H9 (cell line): Measurements from ENCODE around the gene ATG5. TPM values are rescaled to one million over a fixed set of nuclear protein-coding genes. Genes with fewer than 3 reads are reported as not detected.
A peak's percentile ranks its signal among the peaks of the same experiment; 100 is the strongest.

Experiments
- DNase-seq: peaks from one replicate; pipeline ENCODE4 v3.0.0-alpha.2; 2017
- H2AFZ ChIP-seq: one replicate; pipeline ENCODE4 v1.6.1; 2013; ENCODE audit warnings: mild to moderate bottlenecking, low read length, control low read depth, moderate library complexity
- H2AK5ac ChIP-seq: 2 replicates; pipeline ENCODE4 v1.6.1; 2013; ENCODE audit warnings: low read length, control low read depth, mixed read lengths; ENCODE audit not compliant: insufficient read length
- H2BK120ac ChIP-seq: one replicate; pipeline ENCODE4 v1.6.1; 2013; ENCODE audit warnings: low read depth, mild to moderate bottlenecking, low read length, control low read depth, inconsistent platforms; ENCODE audit not compliant: poor library complexity, severe bottlenecking
- H2BK12ac ChIP-seq: 2 replicates; pipeline ENCODE4 v1.6.1; 2013; ENCODE audit warnings: low read length, control low read depth, mixed read lengths, low read depth; ENCODE audit not compliant: insufficient read length
- H2BK15ac ChIP-seq: 2 replicates; pipeline ENCODE4 v1.6.1; 2013; ENCODE audit warnings: low read depth, low read length, control low read depth
- H2BK20ac ChIP-seq: one replicate; pipeline ENCODE4 v1.6.1; 2013; ENCODE audit warnings: low read depth, mild to moderate bottlenecking, low read length, control low read depth, inconsistent platforms; ENCODE audit not compliant: poor library complexity, severe bottlenecking
- H2BK5ac ChIP-seq: 2 replicates; pipeline ENCODE4 v1.6.1; 2013; ENCODE audit warnings: low read length, control low read depth, mixed read lengths; ENCODE audit not compliant: insufficient read length
- H3K14ac ChIP-seq: 2 replicates; pipeline ENCODE4 v1.6.1; 2013; ENCODE audit warnings: low read length, control low read depth; ENCODE audit not compliant: insufficient read depth
- H3K18ac ChIP-seq: 2 replicates; pipeline ENCODE4 v1.6.1; 2013; ENCODE audit warnings: low read depth, mild to moderate bottlenecking, mixed read lengths, low read length, control low read depth; ENCODE audit not compliant: insufficient read length
- H3K23ac ChIP-seq: 2 replicates; pipeline ENCODE4 v1.6.1; 2013; ENCODE audit warnings: low read length, control low read depth, mixed read lengths, low read depth; ENCODE audit not compliant: insufficient read length
- H3K23me2 ChIP-seq: 2 replicates; pipeline ENCODE4 v1.6.1; 2013; ENCODE audit warnings: low read depth, mild to moderate bottlenecking, mixed read lengths, low read length, control low read depth; ENCODE audit not compliant: insufficient read length, poor library complexity, severe bottlenecking
- H3K27ac ChIP-seq: 2 replicates; pipeline ENCODE4 v1.5.1; 2013; ENCODE audit warnings: low read length, control low read depth, mixed read lengths, low read depth; ENCODE audit not compliant: insufficient read length
- H3K27me3 ChIP-seq: 2 replicates; pipeline ENCODE4 v1.6.1; 2013; ENCODE audit warnings: low read length, control low read depth, inconsistent platforms; ENCODE audit not compliant: insufficient read depth
- H3K4ac ChIP-seq: 2 replicates; pipeline ENCODE4 v1.6.1; 2013; ENCODE audit warnings: low read depth, mild to moderate bottlenecking, control low read depth, inconsistent platforms, low read length, moderate library complexity
- H3K4me1 ChIP-seq: 2 replicates; pipeline ENCODE4 v1.6.1; 2013; ENCODE audit warnings: low read length, control low read depth, inconsistent platforms; ENCODE audit not compliant: insufficient read depth
- H3K4me2 ChIP-seq: 2 replicates; pipeline ENCODE4 v1.6.1; 2013; ENCODE audit warnings: low read length, control low read depth, mixed read lengths; ENCODE audit not compliant: insufficient read length, insufficient read depth
- H3K56ac ChIP-seq: 2 replicates; pipeline ENCODE4 v1.6.1; 2013; ENCODE audit warnings: low read depth, mild to moderate bottlenecking, mixed read lengths, low read length, control low read depth; ENCODE audit not compliant: insufficient read length
- H3K79me1 ChIP-seq: 2 replicates; pipeline ENCODE4 v1.6.1; 2013; ENCODE audit warnings: low read depth, mild to moderate bottlenecking, moderate library complexity, low read length, control low read depth, inconsistent platforms; ENCODE audit not compliant: insufficient read depth, poor library complexity, severe bottlenecking
- H3K79me2 ChIP-seq: 2 replicates; pipeline ENCODE4 v1.6.1; 2013; ENCODE audit warnings: low read length, control low read depth, inconsistent platforms; ENCODE audit not compliant: insufficient read depth
- H3K9ac ChIP-seq: 2 replicates; pipeline ENCODE4 v1.6.1; 2013; ENCODE audit warnings: low read length, control low read depth, mixed read lengths; ENCODE audit not compliant: insufficient read length; ENCODE audit errors: extremely low read depth
- H3K9me3 ChIP-seq: one replicate; pipeline ENCODE4 v1.6.1; 2013; ENCODE audit warnings: low read depth, low read length, inconsistent platforms; ENCODE audit not compliant: control insufficient read depth
- H3T11ph ChIP-seq: one replicate; pipeline ENCODE4 v1.6.1; 2013; ENCODE audit warnings: mild to moderate bottlenecking, low read length, control low read depth, inconsistent platforms
- H4K20me1 ChIP-seq: one replicate; pipeline ENCODE4 v1.6.1; 2013; ENCODE audit not compliant: control insufficient read depth, insufficient read length, insufficient read depth
- H4K5ac ChIP-seq: 2 replicates; pipeline ENCODE4 v1.6.1; 2013; ENCODE audit warnings: low read depth, mild to moderate bottlenecking, mixed read lengths, low read length, control low read depth; ENCODE audit not compliant: insufficient read length
- H4K8ac ChIP-seq: replicated peaks from 2 replicates; pipeline ENCODE4 v1.6.1; 2013; ENCODE audit warnings: low read length, control low read depth, mixed read lengths, low read depth; ENCODE audit not compliant: insufficient read length
- H4K91ac ChIP-seq: 2 replicates; pipeline ENCODE4 v1.6.1; 2013; ENCODE audit warnings: low read depth, mild to moderate bottlenecking, moderate library complexity, mixed read lengths, low read length, control low read depth; ENCODE audit not compliant: insufficient read length
- H3K27ac Mint-ChIP-seq, 3 experiments: 2 replicates in 2 of 3; 3 replicates in 1 of 3; pipeline ENCODE4 v1.8.0; 2020 to 2021; ENCODE audit warnings: mixed read lengths in 3 of 3, mild to moderate bottlenecking in 1 of 3, moderate library complexity in 1 of 3
- H3K27me3 Mint-ChIP-seq: 2 replicates; pipeline ENCODE4 v1.8.0; 2021; ENCODE audit warnings: low read depth, mild to moderate bottlenecking, moderate library complexity, mixed read lengths
- H3K36me3 Mint-ChIP-seq, 3 experiments: 2 replicates in 2 of 3; 3 replicates in 1 of 3; pipeline ENCODE4 v1.8.0; 2020 to 2021; ENCODE audit warnings: low read depth in 3 of 3, mixed read lengths in 3 of 3; ENCODE audit not compliant: insufficient read depth in 1 of 3
- H3K4me1 Mint-ChIP-seq, 2 experiments: 2 replicates each; pipeline ENCODE4 v1.8.0; 2020; ENCODE audit warnings: mixed read lengths in 2 of 2
- H3K4me3 Mint-ChIP-seq, 2 experiments: 2 replicates in 1 of 2; 3 replicates in 1 of 2; pipeline ENCODE4 v1.8.0; 2020 to 2021; ENCODE audit warnings: mild to moderate bottlenecking in 2 of 2, mixed read lengths in 2 of 2, moderate library complexity in 1 of 2
- H3K9me3 Mint-ChIP-seq, 2 experiments: 2 replicates in 1 of 2; 3 replicates in 1 of 2; pipeline ENCODE4 v1.8.0; 2020; ENCODE audit warnings: mild to moderate bottlenecking in 2 of 2, mixed read lengths in 2 of 2, moderate library complexity in 1 of 2
- CTCF ChIP-seq: fragments of 200-600 bp; sonication (generic); conservative IDR thresholded peaks from 3 replicates; pipeline ENCODE4 v1.8.0; 2021; ENCODE audit warnings: antibody characterized with exemption, mild to moderate bottlenecking
- WGBS: extraction: QIAGEN DNeasy Blood & Tissue Kit; methylation state at CpG from one replicate; pipeline ENCODE4 v1.1.7; 2013; ENCODE audit warnings: missing lambda C conversion rate, low lambda C conversion rate, mixed read lengths; ENCODE audit not compliant: insufficient read length; ENCODE audit errors: extremely low coverage; 5-methylcytosine and 5-hydroxymethylcytosine counted together
- total RNA-seq: library from RNA; stranded (reverse); gene quantifications from 2 replicates; pipeline ENCODE4 v1.2.1, GENCODE V29; 2021

ATG5 gene
- total RNA-seq, 1 experiment from 2014 or later = 36.7 TPM

- Mint-ChIP-seq H3K9me3 (no peaks in the 10 kb centered on the region; a peak in 1 of 5 replicates), H3K4me3 (peak within 1 kb of the TSS; percentile 82 to 88), H3K4me1 (peaks cover 6 to 7% of the 10 kb centered on the region in 2 experiments), H3K27ac (0 out of 7 replicates have a peak within 1 kb of the TSS, but pooled peaks of 1 of the 3 experiments have one; percentile 28), H3K36me3 (peaks cover 0 to 2% (median 0%) of the 10 kb centered on the region in 3 experiments; a peak in 1 of 7 replicates), H3K27me3 (peaks cover 17% of the 10 kb centered on the region)
- peak within 1 kb of the TSS; percentile 9 for H2AFZ ChIP-seq
- H3K4me1 ChIP-seq = no peaks in the 10 kb centered on the region; the same call in 1 of the 2 replicates
- TF ChIP-seq CTCF = peak; percentile 100
- peak within 1 kb of the TSS; percentile 95 for H3K4me2 ChIP-seq
- H2AK5ac ChIP-seq = no peak within 1 kb of the TSS
- H3K79me1 ChIP-seq = no peaks in the 10 kb centered on the region
- H3K9me3 ChIP-seq = no peaks in the 10 kb centered on the region
- DNase-seq = peak; percentile 95
- H3K9ac ChIP-seq = peak within 1 kb of the TSS; percentile 38
- no peak within 1 kb of the TSS for H4K91ac ChIP-seq
- no peak within 1 kb of the TSS for H2BK5ac ChIP-seq
- H3K23me2 ChIP-seq = peaks cover 8% of the 10 kb centered on the region
- no peak within 1 kb of the TSS for H3K27ac ChIP-seq
- no peak within 1 kb of the TSS for H3K56ac ChIP-seq
- H4K8ac ChIP-seq = no peak within 1 kb of the TSS
- no peak within 1 kb of the TSS for H3K4ac ChIP-seq
- peak within 1 kb of the TSS; percentile 77 for H3K14ac ChIP-seq
- no peak within 1 kb of the TSS for H3K23ac ChIP-seq
- H2BK20ac ChIP-seq = no peak within 1 kb of the TSS
- no peak within 1 kb of the TSS for H2BK12ac ChIP-seq
- no peak within 1 kb of the TSS for H2BK15ac ChIP-seq
- H4K20me1 ChIP-seq = no peaks in the 10 kb centered on the region
- H2BK120ac ChIP-seq = no peak within 1 kb of the TSS
- H3K79me2 ChIP-seq = no peaks in the 10 kb centered on the region
- H3K18ac ChIP-seq = no peak within 1 kb of the TSS
- WGBS = no CpG with 5 or more reads among the region's 66 CpGs
- H4K5ac ChIP-seq = no peak within 1 kb of the TSS
- H3T11ph ChIP-seq = no peak within 1 kb of the TSS
- H3K27me3 ChIP-seq = no peaks in the 10 kb centered on the region; the same call in 1 of the 2 replicates
Measured at GRCh38 chr6:106360410-106360988, 34.9 kb upstream of the ATG5 start, which contains the start of gene CRYBG1. CRYBG1 (plus strand) TSS chr6:106360717; CDS start chr6:106360909, 192 bp downstream.
